GM10847 (cell line): Measurements from ENCODE around the gene EMILIN1.

Experiments used
- POLR2A ChIP-seq: IDR thresholded peaks from 2 replicates; pipeline ENCODE4 v1.6.1; 2011; ENCODE audit not compliant: insufficient read length; ENCODE audit errors: extremely low read depth

The EMILIN1 gene

DNA sequence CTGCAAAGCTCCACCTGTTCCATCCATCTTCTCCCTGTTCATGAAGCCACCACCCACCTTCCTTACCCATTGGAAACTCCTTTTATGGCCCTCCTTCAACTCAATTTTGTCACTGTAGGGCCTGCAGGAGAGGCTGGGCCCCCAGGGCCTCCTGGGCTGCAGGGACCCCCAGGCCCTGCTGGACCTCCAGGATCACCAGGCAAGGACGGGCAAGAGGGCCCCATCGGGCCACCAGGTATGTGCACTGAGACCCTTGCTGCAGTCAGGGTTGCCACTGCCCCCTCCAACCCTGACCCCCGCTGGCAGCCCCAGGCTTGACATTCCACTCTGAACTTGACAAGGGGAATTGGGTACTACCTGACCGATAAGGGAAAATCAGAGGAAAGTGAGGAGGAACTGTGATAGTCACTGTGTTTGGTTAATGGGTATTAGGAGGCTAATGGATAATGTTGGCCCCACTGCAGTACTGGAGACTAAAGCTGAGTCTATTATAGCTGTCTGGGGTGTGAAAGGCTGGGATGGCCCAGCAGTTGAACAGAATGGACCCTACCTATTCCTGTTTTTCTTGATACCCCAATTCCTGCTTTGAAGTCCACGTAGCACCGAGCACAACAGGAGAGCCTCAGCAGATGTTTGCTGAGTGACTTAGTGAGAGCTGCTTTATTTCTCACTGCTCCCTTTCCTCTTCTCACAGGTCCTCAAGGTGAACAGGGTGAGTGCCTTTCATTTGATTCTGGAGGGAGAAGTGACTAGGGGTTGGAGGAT is 6.1 kb downstream of the EMILIN1 start:
- TF ChIP-seq POLR2A, result no peak

- no peak for TF ChIP-seq POLR2A
These were observed 6.8 kb downstream of the EMILIN1 start for GRCh38 chr2:27085062-27085672.

GRCh38 chr2:27085673-27086089 is 7.3 kb downstream of the EMILIN1 start:
- TF ChIP-seq POLR2A, result no peak

DNA sequence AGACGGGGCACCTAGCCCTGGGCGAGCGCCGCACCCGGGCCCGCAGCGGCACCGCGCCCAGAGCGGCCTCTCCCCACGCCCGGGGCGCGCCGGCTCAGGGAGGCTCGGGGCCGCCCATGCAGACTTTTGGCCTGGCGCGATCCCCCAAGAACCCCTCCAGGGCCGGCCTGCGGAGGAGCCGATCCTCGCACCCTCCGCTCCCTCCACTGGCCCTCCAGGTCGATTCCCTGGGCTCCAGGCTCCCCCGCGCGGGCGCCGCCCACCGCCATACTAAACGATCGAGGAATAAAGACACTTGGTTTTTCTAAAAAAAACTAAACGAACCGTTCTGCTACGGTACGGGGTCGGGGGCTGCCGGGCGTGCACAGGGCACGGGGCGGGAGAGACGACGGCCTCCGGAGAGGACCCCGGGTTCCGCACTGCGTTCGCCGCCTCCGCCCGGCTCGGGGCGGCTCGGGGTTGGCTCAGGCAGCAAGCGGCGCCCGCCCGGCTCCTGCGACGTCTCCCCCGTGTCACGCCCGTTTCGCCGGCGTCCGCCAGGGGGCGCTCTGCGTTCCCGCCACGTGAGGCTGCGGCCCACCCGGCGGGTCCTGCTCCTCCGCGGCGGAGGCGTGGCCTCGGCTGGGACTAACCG is 7.8 kb downstream of the EMILIN1 start:
- TF ChIP-seq POLR2A, result peak; percentile 48

DNA sequence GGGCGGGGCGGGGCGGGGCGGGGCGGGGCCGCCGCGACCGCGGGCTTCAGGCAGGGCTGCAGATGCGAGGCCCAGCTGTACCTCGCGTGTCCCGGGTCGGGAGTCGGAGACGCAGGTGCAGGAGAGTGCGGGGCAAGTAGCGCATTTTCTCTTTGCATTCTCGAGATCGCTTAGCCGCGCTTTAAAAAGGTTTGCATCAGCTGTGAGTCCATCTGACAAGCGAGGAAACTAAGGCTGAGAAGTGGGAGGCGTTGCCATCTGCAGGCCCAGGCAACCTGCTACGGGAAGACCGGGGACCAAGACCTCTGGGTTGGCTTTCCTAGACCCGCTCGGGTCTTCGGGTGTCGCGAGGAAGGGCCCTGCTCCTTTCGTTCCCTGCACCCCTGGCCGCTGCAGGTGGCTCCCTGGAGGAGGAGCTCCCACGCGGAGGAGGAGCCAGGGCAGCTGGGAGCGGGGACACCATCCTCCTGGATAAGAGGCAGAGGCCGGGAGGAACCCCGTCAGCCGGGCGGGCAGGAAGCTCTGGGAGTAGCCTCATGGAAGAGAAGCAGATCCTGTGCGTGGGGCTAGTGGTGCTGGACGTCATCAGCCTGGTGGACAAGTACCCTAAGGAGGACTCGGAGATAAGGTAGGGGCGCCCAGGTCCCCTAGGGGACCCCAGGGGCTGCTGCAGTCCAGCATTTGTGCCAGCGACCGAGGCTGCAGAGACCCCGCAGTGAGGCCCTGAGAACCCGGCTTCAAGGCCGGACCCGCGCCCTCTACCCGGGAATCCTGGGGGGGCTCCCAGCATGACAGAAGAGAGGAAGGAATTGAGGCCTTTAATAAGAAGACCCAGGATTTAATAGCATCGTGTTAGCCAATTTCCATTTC is 8.5 kb downstream of the EMILIN1 start, which contains the start of gene KHK:
TSS of gene KHK (plus strand) at position 49 of the 870 bp plus-strand sequence. CDS start at position 537, 488 bp downstream.
- no peak for TF ChIP-seq POLR2A

DNA sequence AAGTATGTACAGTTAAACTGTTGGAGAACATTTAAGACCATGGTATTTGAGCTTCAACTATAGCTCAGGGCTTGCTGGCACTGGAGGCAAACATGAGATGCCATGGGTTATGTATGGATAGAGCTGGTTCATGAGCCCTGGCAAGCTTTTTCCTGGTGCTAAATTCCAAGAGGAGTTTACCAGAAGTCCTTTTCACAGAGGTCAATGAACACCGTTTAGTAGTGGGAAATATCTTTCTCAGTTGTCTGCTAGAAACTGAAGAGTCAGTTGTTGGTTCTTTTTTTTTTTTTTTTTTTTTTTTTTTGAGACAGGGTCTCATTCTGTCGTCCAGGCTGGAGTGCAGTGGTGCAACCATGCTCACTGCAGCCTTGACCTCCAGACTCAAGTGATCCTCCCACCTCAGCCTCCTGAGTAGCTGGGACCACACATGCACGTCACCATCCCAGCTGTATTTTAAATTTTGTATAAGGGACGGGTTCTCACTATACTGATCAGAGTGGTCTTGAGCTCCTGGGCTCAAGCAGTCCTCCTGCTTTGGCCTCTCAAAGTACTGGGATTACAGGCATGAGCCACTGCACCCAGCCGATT is 9.5 kb downstream of the EMILIN1 start:
- no peak for TF ChIP-seq POLR2A

- TF ChIP-seq POLR2A, result no peak
These were observed 10.2 kb downstream of the EMILIN1 start for GRCh38 chr2:27088634-27089033.

- no peak for TF ChIP-seq POLR2A
These were observed 10.9 kb downstream of the EMILIN1 start for GRCh38 chr2:27089111-27089954.

DNA sequence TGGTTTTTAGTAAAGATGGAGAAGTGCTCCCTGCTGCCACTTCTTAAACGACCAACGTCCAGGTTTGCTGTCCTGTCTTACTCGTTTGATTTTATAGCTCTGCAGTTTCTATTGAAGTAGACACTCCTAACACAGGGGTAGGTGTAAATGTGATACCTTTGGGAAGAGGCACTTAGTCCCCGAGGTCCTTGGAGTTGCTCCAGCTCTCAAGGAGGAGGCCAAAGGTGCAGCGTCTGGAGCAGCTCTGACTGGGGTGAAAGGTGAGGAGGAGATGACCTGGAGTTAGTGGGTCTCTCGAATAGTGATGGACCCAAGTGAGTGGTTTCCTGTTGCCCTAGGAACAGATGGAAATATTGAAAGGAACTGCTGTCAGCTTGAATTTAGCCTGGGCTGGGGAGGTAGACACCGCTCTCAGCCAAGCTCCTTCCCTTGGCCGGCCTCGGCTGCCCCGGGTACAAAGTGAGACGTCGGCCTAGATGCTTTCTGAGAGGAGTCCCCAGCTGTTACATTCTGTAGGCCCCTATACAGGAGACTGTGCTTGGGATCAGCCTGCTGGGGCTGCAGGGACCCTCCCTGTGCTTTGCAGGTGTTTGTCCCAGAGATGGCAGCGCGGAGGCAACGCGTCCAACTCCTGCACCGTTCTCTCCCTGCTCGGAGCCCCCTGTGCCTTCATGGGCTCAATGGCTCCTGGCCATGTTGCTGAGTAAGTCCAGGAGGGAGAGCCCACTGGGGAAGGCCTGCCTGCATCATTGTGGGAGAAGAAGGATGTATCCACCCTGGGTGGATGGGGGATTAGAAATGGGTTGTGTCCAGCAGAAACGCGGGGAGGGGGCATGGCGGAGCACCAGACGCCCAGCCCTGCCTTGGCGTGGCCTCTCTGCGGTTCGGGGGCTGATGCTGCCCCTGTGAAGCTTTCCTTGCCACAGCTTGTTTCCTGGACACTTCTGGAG is 13.6 kb downstream of the EMILIN1 start:
- TF ChIP-seq POLR2A, result no peak

GRCh38 chr2:27092696-27093429 is 14.4 kb downstream of the EMILIN1 start:
- TF ChIP-seq POLR2A, result no peak

DNA sequence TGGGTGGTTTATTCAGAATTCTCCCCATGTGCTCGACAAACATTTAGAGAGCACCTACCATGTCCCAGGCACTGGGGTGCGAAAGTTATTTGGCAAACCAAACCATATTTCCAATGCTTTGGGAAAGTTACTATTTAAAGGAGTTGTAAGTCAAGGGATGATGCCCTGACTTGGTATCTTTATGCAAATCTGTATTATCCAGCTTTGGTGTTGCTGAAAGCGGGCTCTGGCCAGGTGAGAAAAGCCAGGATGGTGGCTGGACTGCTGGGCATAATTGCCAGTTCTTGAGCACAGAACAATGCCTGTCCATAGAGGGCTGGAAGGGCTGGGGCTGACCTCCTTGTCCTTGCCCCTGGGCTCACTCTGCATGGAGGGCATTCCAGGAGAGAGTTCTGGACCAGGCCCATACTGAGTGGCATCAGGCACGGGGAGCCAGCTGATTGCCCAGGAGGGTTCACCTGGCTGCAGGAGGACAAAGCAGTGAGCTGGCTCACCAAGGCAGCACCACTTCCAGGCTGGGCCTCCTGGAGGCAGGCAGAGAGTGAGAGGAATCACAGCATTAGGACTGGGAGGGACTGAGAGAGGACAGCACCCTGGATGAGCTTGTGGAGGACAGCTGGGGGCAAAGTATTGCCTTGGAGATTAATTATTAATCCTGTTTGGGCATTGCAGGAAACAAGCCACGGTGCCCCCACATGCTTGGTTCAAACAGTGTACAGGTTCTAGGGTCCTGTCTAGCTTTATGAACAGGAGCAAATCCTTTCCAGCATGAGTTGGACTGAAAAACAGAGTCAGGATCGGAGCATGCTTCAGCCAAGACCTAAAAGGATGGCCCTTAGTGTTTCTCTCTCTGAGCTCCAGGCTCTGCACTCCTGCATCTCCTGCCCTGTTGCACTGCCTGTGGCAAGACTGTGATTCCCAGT is 15.3 kb downstream of the EMILIN1 start:
- TF ChIP-seq POLR2A, result no peak
